Superior temporal gyrus (tissue), 1 donor: Measurements from ENCODE around the gene ISG20.

ENCODE experiments used
- DNase-seq: peaks from one replicate; pipeline ENCODE4 v3.0.0-alpha.2; 2016; ENCODE audit errors: extremely low spot score

The ISG20 gene

GRCh38 chr15:88638626-88639372 is at the start of gene ISG20:
ISG20 (plus strand) TSS chr15:88639016; CDS start chr15:88639367, 351 bp downstream.
- peak; percentile 75 for DNase-seq

DNA sequence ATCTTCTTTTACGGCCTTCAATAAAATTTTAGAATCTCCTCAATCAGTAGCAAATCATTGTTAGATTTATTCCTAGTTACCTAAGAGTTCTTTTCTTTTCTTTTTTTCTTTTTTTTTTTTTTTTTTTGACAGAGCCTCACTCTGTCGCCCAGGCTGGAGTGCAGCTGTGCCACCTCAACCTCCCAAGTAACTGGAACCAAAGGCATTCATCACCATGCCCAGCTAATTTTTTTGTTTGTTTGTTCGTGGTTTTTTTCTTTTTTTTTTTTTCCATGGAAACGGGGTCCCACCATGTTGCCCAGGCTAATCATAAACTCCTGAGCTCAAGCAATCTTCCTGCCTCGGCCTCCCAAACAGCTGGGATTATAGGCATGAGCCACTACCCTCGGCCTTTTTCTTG is 48.1 kb upstream of the ISG20 start:
- no peak for DNase-seq

- no peak for DNase-seq
Measured at GRCh38 chr15:88591384-88591783, 47.4 kb upstream of the ISG20 start.

GRCh38 chr15:88603885-88604284 is 34.9 kb upstream of the ISG20 start:
- DNase-seq: peak; percentile 25

GRCh38 chr15:88604381-88605188 is 34.2 kb upstream of the ISG20 start:
- DNase-seq: peak; percentile 45

- DNase-seq: peak; percentile 23
Measured at GRCh38 chr15:88605189-88606069, 33.4 kb upstream of the ISG20 start.

GRCh38 chr15:88606070-88606794 is 32.6 kb upstream of the ISG20 start:
- DNase-seq: no peak

GRCh38 chr15:88607951-88608350 is 30.9 kb upstream of the ISG20 start:
- no peak for DNase-seq

GRCh38 chr15:88608607-88609181 is 30.1 kb upstream of the ISG20 start:
- no peak for DNase-seq

GRCh38 chr15:88609344-88610090 is 29.3 kb upstream of the ISG20 start:
- no peak for DNase-seq

- no peak for DNase-seq
Measured at GRCh38 chr15:88610701-88611231, 28.1 kb upstream of the ISG20 start.

DNA sequence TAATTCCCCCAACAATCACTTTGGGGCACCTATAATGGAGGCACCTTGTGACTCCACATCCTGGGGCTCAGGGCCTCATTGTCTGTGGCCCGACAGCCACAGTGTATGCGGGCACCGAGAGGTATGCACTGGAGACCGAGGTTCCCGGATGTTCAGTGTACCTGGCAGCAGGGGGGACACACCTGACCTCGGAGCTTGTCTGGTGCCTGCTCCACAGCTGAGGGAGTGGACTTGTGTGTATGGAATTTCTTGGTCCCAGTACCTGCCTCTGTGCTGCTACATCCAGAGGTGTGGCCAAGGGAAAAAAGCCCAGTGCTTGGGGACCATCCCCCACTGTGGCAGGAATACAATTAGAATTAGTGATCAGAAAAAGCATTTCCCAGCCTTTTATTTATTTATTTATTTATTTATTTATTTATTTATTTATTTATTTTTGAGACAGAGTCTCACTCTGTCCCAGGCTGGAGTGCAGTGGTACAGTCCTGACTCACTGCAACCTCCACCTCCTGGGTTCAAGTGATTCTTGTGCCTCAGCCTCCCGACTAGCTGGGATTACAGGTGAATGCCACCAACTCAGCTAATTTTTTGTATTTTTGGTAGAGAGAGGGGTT is 26.5 kb upstream of the ISG20 start:
- no peak for DNase-seq

GRCh38 chr15:88613074-88613944 is 25.5 kb upstream of the ISG20 start:
- DNase-seq: no peak

- no peak for DNase-seq
Measured at GRCh38 chr15:88615303-88616107, 23.3 kb upstream of the ISG20 start.

GRCh38 chr15:88616240-88616639 is 22.6 kb upstream of the ISG20 start:
- DNase-seq: no peak

DNA sequence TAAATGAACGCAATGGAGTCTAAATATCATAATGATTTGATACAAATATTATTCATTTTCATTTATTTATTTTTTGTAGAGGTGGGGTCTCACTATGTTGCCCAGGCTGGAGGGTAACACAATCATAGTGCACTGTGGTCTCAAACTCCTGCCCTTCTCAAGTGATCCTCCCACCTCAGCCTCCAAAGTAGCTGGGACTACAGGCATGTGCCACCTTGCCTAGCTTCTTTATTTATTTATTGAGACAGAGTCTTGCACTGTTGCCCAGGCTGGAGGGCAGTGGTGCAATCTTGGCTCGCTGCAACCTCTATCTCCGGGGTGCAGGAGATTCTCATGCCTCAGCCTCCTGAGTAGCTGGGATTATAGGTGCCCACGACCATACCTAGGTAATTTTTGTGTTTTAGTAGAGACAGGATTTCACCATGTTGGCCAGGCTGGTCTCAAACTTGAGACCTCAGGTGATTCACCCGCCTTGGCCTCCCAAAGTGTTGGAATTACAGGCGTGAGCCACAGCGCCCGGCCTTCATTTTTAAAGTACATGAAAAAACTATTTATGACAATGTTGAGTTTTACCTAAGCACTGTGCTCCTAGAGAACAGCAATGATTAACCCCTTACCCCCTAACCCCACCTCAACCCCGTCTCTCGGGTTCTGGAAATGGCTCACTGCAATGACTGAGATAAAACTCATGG is 21.6 kb upstream of the ISG20 start:
- no peak for DNase-seq

DNA sequence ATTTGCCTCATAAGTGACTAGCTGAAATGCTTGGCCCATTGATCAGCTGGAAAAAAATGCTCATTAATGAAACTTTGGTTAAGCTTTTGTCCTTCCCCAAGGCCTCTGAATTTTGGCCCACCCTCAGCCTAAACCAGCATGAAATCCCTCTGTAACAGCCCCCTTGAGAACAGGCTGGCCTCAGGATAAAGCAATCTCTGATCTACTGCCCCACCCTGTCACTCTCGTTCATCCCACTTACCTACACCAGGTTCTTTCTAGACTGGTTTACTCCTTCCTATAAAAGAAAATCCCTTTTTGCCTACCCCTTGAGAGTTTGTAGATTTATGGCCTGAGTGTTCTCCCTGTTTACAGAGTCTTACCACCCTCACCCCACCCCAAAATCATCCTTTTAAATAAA is 21.0 kb upstream of the ISG20 start:
- DNase-seq: no peak
